Heart left ventricle (tissue), 13 donors: ENCODE measurements around the gene SGSH.

ENCODE experiments used
- POLR2A ChIP-seq, 2 donors: fragments of 450-650 bp; IDR thresholded peaks; one replicate each; pipeline ENCODE4 v1.6.1; 2017; ENCODE audit warnings: antibody characterized with exemption in 2 of 2, mild to moderate bottlenecking in 2 of 2, moderate library complexity in 2 of 2
- TF ChIP-seq, protein P1 (sequence below), 12 donors: fragments of 200-600 bp; sonication (generic) in 4 of 12; IDR thresholded peaks; one replicate each; pipeline versions ENCODE4 v1.5.0 to v1.8.0; 2018 to 2022; ENCODE audit warnings: antibody characterized with exemption in 12 of 12, mild to moderate bottlenecking in 5 of 12
- donor health status: ischemic (EF 13 %, LVEDD 7.1; RV severe dilation, severe dysfunction).
- donor health status: DM: no; HTN: yes; CAD: no.
- donor health status: DM: no; HTN: no; CAD: no.
- donor health status: ischemic (EF 25% LVEDD 6.9; RV normal size, moderate dysfunction).
- donor health status: ischemic (EF 25% LVEDD 5.7; RV mildly dilated, moderate dysfunction).
- donor health status: ischemic (EF 35%, LVEDD 5.7; RV mildly dilated, moderate dysfunction).
- donor health status: nonischemic (EF 11% LVEDD 7.7; RV severe dilation, severe dysfunction).
- donor health status: DM: yes; HTN: yes; CAD: no.
- donor health status: PGD.
- donor health status: ischemic (EF 29% LVEDD 5.4; RV normal size, mild dysfunction).
- donor health status: nonischemic (EF 23%, LVEDD 6.1; RV moderate dilation, normal function).

DNA sequence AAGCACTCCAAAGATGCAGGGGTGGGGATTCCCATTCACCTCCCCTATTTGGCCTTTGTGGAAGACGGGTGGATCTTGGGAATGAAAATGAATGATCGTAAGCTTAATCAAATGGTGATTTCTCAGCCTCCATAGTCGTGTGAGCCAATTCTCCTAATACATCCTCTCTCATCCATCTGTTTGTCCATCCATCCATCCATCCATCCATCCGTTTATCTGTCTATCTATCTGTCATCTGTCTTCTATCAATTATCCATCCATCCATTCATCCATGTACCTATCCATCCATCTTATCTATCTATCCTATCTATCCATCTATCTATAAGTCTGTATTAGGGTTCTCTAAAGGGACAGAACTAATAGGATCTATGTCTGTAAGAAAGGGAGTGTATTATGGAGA lies 48.3 kb upstream of the SGSH start:
- TF ChIP-seq, protein P1, sequence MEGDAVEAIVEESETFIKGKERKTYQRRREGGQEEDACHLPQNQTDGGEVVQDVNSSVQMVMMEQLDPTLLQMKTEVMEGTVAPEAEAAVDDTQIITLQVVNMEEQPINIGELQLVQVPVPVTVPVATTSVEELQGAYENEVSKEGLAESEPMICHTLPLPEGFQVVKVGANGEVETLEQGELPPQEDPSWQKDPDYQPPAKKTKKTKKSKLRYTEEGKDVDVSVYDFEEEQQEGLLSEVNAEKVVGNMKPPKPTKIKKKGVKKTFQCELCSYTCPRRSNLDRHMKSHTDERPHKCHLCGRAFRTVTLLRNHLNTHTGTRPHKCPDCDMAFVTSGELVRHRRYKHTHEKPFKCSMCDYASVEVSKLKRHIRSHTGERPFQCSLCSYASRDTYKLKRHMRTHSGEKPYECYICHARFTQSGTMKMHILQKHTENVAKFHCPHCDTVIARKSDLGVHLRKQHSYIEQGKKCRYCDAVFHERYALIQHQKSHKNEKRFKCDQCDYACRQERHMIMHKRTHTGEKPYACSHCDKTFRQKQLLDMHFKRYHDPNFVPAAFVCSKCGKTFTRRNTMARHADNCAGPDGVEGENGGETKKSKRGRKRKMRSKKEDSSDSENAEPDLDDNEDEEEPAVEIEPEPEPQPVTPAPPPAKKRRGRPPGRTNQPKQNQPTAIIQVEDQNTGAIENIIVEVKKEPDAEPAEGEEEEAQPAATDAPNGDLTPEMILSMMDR (IDR thresholded peaks at IDR 0.05) = no peak
- no peak for TF ChIP-seq POLR2A (IDR thresholded peaks at IDR 0.05)
